Measurements from ENCODE around the gene OLFM2. TPM values are rescaled to one million over a fixed set of nuclear protein-coding genes. Genes with fewer than 3 reads are reported as not detected.
A peak's percentile ranks its signal among the peaks of the same experiment; 100 is the strongest.

Gene OLFM2
- total and polyA plus RNA-seq, 2 experiments from 2014 or later = 58.1 to 117 TPM

DNA sequence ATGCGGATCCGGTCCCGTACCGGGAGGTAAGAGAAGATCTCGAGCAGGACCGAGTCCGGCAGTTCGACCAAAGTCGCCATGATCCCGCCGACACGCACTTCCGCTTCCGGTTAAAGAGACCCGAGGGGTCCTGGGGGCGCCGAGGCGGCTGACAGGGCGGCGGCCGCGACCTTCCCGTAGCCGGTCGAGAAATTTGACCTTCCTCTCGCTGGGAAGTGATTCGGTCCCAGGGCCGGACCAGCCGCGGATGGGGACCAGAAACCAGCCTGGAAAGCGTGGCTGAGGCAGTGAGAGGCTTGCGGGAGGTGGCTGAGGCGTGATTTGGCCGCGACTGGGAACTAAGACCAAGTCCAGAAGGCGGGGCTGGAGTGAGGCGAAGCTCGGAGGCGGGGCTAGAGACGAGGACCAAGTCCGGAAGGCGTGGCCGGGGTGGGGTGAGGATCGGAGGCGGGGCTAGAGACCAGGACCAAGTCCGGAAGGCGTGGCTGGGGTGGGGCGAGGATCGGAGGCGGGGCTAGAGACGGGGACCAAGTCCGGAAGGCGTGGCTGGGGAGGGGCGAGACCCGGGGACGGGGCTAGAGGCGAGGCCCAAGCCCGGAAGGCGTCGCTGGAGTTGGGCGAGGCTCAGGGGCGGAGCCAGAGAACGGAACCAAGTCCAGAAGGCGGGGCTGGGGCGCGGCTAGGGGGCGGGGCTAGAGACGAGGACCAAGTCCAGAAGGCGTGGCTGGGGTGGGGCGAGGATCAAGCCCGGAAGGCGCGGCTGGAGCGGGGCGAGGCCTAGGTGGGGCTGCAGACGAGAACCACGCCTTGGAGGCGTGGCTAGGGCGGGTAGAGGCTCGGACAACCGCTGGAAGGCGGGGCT, 117.3 kb downstream of the OLFM2 start, which contains the start of gene FBXL12:
FBXL12 (minus strand) TSS at position 346 of the 862 bp plus-strand sequence; CDS start at position 80, 266 bp downstream.
- H3K27me3 ChIP-seq (ENCODE audit: insufficient read depth) = no peaks in the 10 kb centered on the region
- peaks cover 8% of the 10 kb centered on the region for H4K20me1 ChIP-seq (replicated peaks; ENCODE audit: insufficient read depth)
- H3K4me2 ChIP-seq = peak within 1 kb of the TSS; percentile 97
- H3K9me2 ChIP-seq (ENCODE audit: insufficient read depth) = no peaks in the 10 kb centered on the region
- Mint-ChIP-seq H3K9me3 (peaks cover 21% of the 10 kb centered on the region; the same call in 2 of the 3 replicates), H3K27me3 (ENCODE audit: insufficient read depth, low read depth, poor library complexity) (peaks cover 6% of the 10 kb centered on the region), H3K36me3 (ENCODE audit: low read depth) (peaks cover 30% of the 10 kb centered on the region), H3K27ac (peak within 1 kb of the TSS; percentile 97), H3K4me3 (peak within 1 kb of the TSS; percentile 90), H3K4me1 (peaks cover 14% of the 10 kb centered on the region)
- ATAC-seq (peak; percentile 84), DNase-seq (ENCODE audit: low spot score) (peak; percentile 100)
- H3K4me3 ChIP-seq = peak within 1 kb of the TSS; percentile 98
- peak within 1 kb of the TSS; percentile 99 for H3K27ac ChIP-seq (ENCODE audit: low read depth)
- TF ChIP-seq POLR2AphosphoS5 (IDR thresholded peaks at IDR 0.05; ENCODE audit: low read depth) = peak; percentile 91
- TF ChIP-seq ETS1 (IDR thresholded peaks at IDR 0.05) = peak; percentile 59; the same call in 1 of the 2 replicates
- TF ChIP-seq EZH2 (IDR thresholded peaks at IDR 0.05; ENCODE audit: low read depth, unreplicated experiment) = no peak
- TF ChIP-seq CREB1 (CRISPR knock-in tag; IDR thresholded peaks at IDR 0.05; ENCODE audit: low read depth) = peak; percentile 75
- H2AFZ ChIP-seq = peak within 1 kb of the TSS; percentile 99
- peaks cover 10% of the 10 kb centered on the region; the same call in 1 of the 2 replicates for H3K36me3 ChIP-seq (ENCODE audit: insufficient read depth)
- H3K79me2 ChIP-seq (replicated peaks; ENCODE audit: insufficient read depth) = peaks cover 44% of the 10 kb centered on the region
- peaks cover 10% of the 10 kb centered on the region; the same call in 1 of the 2 replicates for H3F3A ChIP-seq (replicated peaks; ENCODE audit: low read depth)
- peaks cover 12% of the 10 kb centered on the region for H3K4me1 ChIP-seq (ENCODE audit: insufficient read depth)

DNA sequence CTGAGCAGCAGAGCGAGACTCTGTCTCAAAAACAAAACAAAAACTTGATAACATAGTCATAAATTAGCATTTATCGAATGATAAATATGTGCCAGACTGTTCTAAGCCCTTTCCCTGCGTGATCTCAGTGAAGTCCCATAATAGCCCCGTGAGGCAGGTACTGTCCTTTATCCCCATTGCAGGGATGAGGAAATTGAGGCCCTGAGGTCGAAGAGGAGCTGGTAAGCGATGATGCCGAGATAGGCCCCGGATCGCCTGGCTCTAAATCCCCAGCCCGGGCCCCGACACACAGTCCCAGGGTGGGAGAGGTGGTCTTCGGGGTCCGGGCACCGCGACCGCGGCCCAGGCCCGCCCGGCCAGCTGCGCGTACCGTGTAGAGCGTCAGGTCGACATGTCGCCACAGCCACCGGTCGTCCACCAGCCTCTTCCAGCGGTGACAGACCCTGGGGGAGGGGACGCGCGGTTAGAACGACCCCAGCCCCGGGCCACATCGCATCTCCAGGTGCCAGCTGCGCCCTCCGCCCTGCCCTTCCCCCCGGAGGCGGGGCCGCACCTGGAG, 118.1 kb downstream of the OLFM2 start:
- H3K36me3 ChIP-seq (ENCODE audit: insufficient read depth) = peaks cover 10% of the 10 kb centered on the region; the same call in 1 of the 2 replicates
- H3K9me3 Mint-ChIP-seq = peaks cover 21% of the 10 kb centered on the region; the same call in 2 of the 3 replicates
- peak overlapping the region; percentile 99 for H3K27ac ChIP-seq (ENCODE audit: low read depth)
- peak overlapping the region; percentile 99 for H2AFZ ChIP-seq
- peaks cover 6% of the 10 kb centered on the region for H3K27me3 Mint-ChIP-seq (ENCODE audit: insufficient read depth, low read depth, poor library complexity)
- peak overlapping the region; percentile 97 for H3K27ac Mint-ChIP-seq
- H3K36me3 Mint-ChIP-seq (ENCODE audit: low read depth) = peaks cover 33% of the 10 kb centered on the region
- peak overlapping the region; percentile 98 for H3K4me3 ChIP-seq
- DNase-seq (ENCODE audit: low spot score) = no peak
- peaks cover 12% of the 10 kb centered on the region for H3K4me1 ChIP-seq (ENCODE audit: insufficient read depth)
- H4K20me1 ChIP-seq (replicated peaks; ENCODE audit: insufficient read depth) = peaks cover 8% of the 10 kb centered on the region
- peak; percentile 7 for ATAC-seq
- H3F3A ChIP-seq (replicated peaks; ENCODE audit: low read depth) = peaks cover 10% of the 10 kb centered on the region; the same call in 1 of the 2 replicates
- peaks cover 14% of the 10 kb centered on the region; the same call in 2 of the 3 replicates for H3K4me1 Mint-ChIP-seq
- H3K27me3 ChIP-seq (ENCODE audit: insufficient read depth) = no peaks in the 10 kb centered on the region
- no peaks in the 10 kb centered on the region for H3K9me2 ChIP-seq (ENCODE audit: insufficient read depth)
- peak overlapping the region; percentile 97 for H3K4me2 ChIP-seq
- peak overlapping the region; percentile 90 for H3K4me3 Mint-ChIP-seq
- H3K79me2 ChIP-seq (replicated peaks; ENCODE audit: insufficient read depth) = peaks cover 51% of the 10 kb centered on the region
- no peak for TF ChIP-seq POLR2AphosphoS5 (IDR thresholded peaks at IDR 0.05; ENCODE audit: low read depth)
- no peak for TF ChIP-seq ZNF331 (CRISPR knock-in tag; IDR thresholded peaks at IDR 0.05; ENCODE audit: low read depth)
- TF ChIP-seq ZNF462 (CRISPR knock-in tag; IDR thresholded peaks at IDR 0.05) = no peak
- TF ChIP-seq EZH2phosphoT487 (IDR thresholded peaks at IDR 0.05; ENCODE audit: unreplicated experiment) = no peak
- no peak for TF ChIP-seq JUNB (IDR thresholded peaks at IDR 0.05; ENCODE audit: unreplicated experiment)
- no peak for TF ChIP-seq EZH2 (IDR thresholded peaks at IDR 0.05; ENCODE audit: low read depth, unreplicated experiment)
- no peak for TF ChIP-seq NANOG (IDR thresholded peaks at IDR 0.05; ENCODE audit: borderline replicate concordance)
